HG02973 (cell line): Measurements from ENCODE around the gene PIP5KL1.

ENCODE experiments used
- ATAC-seq: cut with Tn5 transposase; IDR thresholded peaks from one replicate; pipeline ENCODE4 v1.9.1; 2021; ENCODE audit warnings: moderate library complexity; ENCODE audit not compliant: unreplicated experiment

PIP5KL1 gene

GRCh38 chr9:127930231-127931091, at the start of gene PIP5KL1:
Gene PIP5KL1 (minus strand): TSS chr9:127930777. CDS start chr9:127930752, 25 bp downstream.
- ATAC-seq, result peak; percentile 73

DNA sequence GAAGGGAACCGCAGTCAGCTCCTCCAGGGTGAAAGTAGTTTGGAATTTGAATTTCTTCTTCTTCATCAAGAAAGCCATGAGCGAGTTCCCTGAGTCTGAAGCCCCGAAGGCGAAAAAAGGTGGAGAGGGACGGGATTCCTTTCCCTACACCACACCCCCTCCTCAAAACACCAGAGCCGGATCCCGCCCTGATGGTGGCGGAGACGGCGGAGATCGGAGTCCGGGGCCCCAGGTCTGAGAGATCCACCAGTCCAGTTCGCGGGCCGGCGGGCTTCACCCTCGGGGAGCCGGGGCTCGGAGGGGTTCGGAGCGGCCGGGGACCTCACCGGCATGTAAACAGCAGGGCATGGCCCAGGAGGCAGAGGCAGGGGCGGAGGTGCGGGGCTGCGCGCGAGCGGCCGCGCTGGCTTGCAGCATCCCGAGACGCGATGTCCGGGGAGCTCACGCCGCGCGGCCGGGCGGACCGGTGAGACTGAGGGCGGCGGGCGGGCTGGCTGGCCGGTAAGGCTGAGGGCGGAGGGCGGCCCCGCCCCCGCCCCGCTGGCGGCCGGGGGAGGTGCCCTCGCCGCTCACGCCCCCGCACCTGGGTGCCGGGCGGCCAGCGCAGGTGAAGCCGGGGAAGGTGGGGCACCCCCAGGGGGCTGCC, 49.6 kb upstream of the PIP5KL1 start:
- ATAC-seq, result peak; percentile 25

GRCh38 chr9:127979333-127980059, 48.9 kb upstream of the PIP5KL1 start:
- no peak for ATAC-seq

DNA sequence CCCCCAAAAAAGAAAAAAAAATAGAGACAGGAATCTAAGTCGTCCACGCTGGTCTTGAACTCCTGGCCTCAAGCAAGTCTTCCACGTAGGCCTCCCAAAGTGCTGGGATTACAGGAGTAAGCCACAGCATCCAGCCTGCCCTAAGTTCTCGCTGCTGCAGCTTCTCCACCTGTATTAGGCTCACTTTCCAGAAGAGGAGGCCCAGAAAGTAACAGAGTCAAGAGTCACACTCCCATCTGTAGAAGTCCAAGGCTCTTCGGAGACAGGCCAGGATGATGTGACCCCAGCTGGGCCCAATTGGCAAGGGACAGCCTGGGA, 48.4 kb upstream of the PIP5KL1 start:
- no peak for ATAC-seq

- no peak for ATAC-seq
Observed at GRCh38 chr9:127977884-127978647, 47.5 kb upstream of the PIP5KL1 start.

DNA sequence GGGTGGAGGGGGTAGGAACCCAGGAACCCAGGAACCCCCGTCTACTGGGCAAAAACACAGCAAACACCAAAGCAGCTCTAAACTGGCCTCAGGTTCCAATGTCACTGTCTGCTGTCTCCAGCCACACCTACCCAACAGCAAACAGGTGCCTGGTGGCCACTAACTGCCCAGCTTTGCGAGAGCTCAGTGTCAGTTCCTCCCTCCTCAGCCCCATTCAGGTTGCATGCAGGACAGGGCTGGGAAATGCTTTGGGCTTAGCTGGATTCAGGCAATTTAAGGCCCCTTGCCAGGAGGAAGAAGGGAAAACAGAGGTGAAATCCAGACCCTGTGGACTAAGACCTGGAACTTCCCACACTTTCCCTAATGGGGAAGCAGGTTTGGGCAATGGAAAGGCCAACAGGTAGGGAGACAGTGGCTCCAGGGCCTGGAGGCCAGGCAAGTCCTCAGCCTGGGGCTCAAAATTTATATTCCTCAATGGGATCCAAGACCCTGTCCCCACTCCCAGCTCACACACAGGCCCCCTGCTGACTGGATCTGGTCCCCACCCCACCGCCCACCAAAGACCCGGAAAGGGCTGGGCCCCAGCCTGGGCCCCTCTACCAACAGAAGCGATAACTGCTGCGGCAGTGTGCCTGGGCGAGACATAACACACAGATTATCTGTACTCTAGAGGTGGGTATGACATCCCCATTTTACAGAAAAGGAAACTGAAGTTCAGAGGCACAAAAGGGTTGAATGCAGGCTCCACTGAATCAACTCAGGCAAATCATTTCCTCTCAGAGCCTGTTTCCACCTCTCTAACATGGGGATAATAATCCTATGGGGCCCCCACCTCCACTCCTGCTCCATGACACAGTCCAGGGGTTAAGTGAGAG, 46.7 kb upstream of the PIP5KL1 start:
- no peak for ATAC-seq

GRCh38 chr9:127976498-127976897, 45.9 kb upstream of the PIP5KL1 start:
- no peak for ATAC-seq

DNA sequence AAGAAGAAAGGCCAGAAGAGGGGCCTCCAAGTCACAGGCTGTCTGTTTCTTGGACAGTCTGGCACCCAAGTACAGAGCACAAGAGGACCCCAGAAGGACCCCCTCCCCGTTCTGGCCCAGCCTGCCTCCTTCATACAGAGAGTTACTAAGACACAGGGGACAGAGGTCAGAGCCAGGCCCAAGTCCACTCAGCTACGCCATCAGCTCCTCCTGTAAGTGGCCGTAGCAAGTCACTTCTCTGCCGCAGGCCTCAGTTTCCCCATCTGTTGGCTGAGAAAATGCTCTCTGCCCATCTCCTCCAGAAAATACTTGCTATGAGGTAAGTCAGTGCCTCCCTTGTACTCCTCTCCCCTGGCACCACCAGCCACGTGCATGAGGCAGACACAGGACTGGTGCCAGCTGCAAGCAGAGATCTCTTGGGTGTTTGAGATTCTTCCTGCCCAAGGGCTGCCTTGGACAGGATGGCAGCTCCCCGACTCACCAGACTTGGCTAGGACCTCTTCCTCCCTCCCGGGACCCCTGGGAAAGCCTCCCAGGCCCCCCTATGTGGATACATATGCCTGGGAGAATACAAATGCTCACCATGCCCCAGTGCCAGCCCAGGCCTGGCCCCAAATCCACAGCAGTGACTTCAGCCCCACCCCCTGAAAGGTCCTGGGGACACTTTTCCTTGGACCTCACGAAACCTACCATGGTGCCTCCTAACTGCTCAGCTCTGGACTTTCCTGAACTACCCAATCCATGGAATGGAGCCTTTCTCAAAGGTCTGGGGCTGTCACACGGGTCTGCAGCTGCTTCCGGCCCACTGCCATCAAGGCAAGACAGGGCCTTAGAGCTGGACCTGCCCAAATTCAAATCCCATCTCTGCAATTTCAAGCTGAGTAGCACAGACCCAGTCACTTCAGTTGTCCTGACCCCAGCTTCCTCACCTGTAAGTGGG, 45.1 kb upstream of the PIP5KL1 start:
- ATAC-seq, result no peak

DNA sequence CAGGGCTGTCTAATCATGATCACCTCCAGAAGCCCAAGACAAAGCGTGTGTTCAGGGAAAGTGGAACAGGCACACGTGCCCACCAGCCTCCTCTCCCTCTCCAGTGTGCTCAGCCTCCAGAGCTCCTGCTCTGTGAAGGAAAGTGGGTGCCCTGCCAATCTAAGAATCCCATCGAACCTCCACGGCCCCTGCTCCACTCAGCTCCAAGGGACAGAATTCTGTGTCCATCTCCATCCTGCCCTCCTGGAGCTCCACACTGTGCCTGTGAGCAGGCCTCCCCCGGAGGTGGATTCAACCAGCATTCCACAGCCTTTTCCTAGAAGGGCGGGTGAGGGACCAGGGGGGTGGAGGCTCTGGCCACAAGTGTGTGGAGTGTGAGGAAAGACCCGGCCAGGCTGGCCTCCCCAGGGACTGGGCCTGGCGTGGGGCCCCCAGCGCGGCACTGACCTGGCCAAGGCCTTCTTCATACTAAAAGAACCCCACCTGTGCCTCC, 44.2 kb upstream of the PIP5KL1 start:
- no peak for ATAC-seq

- ATAC-seq, result no peak
Observed at GRCh38 chr9:127974001-127974768, 43.6 kb upstream of the PIP5KL1 start.

GRCh38 chr9:127973169-127974000, 42.8 kb upstream of the PIP5KL1 start:
- ATAC-seq, result no peak

GRCh38 chr9:127972236-127972871, 41.8 kb upstream of the PIP5KL1 start:
- ATAC-seq, result no peak

- no peak for ATAC-seq
Observed at GRCh38 chr9:127971357-127972235, 41.0 kb upstream of the PIP5KL1 start.

- peak; percentile 73 for ATAC-seq
Observed at GRCh38 chr9:127970401-127971313, 40.1 kb upstream of the PIP5KL1 start.
